ENCODE measurements around the gene RGS8.

RGS8 gene

DNA sequence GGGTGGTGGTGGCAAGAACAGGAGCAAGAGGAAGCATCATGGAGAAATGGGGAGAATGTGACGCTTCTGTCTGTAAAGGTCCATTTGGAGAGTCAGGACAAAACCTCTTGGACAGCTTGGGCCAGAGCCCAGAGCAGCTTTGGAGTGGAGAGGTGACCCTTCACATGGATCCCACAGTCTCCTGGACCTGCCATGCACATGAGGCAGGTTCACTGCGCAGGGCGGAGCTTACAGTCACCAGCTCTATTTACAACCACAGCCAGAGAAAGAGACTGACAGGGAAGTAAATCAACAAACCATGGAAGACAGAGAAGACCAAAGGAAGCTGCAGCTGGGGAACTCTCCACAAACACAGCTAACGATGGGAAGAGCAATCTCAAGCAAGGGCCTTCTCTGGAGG, 828 bp upstream of the RGS8 start:
- no peak for TF ChIP-seq TAF1 (IDR thresholded peaks at IDR 0.05; ENCODE audit: borderline replicate concordance, insufficient read depth, low read length)
- TF ChIP-seq POLR2AphosphoS5 (IDR thresholded peaks at IDR 0.05; ENCODE audit: low read depth, low read length), result no peak
- TF ChIP-seq, protein P1, sequence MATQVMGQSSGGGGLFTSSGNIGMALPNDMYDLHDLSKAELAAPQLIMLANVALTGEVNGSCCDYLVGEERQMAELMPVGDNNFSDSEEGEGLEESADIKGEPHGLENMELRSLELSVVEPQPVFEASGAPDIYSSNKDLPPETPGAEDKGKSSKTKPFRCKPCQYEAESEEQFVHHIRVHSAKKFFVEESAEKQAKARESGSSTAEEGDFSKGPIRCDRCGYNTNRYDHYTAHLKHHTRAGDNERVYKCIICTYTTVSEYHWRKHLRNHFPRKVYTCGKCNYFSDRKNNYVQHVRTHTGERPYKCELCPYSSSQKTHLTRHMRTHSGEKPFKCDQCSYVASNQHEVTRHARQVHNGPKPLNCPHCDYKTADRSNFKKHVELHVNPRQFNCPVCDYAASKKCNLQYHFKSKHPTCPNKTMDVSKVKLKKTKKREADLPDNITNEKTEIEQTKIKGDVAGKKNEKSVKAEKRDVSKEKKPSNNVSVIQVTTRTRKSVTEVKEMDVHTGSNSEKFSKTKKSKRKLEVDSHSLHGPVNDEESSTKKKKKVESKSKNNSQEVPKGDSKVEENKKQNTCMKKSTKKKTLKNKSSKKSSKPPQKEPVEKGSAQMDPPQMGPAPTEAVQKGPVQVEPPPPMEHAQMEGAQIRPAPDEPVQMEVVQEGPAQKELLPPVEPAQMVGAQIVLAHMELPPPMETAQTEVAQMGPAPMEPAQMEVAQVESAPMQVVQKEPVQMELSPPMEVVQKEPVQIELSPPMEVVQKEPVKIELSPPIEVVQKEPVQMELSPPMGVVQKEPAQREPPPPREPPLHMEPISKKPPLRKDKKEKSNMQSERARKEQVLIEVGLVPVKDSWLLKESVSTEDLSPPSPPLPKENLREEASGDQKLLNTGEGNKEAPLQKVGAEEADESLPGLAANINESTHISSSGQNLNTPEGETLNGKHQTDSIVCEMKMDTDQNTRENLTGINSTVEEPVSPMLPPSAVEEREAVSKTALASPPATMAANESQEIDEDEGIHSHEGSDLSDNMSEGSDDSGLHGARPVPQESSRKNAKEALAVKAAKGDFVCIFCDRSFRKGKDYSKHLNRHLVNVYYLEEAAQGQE (IDR thresholded peaks at IDR 0.05; ENCODE audit: insufficient read depth in 1 of 2, low read depth in 2 of 2, low read length in 2 of 2), result no peak
- TF ChIP-seq FOXP2 (optimal IDR thresholded peaks at IDR 0.05; ENCODE audit: borderline replicate concordance, extremely low read depth, extremely low read length, insufficient read depth), result no peak
- no peak for TF ChIP-seq SIN3A (IDR thresholded peaks at IDR 0.05; ENCODE audit: borderline replicate concordance, insufficient read depth, low read length)

DNA sequence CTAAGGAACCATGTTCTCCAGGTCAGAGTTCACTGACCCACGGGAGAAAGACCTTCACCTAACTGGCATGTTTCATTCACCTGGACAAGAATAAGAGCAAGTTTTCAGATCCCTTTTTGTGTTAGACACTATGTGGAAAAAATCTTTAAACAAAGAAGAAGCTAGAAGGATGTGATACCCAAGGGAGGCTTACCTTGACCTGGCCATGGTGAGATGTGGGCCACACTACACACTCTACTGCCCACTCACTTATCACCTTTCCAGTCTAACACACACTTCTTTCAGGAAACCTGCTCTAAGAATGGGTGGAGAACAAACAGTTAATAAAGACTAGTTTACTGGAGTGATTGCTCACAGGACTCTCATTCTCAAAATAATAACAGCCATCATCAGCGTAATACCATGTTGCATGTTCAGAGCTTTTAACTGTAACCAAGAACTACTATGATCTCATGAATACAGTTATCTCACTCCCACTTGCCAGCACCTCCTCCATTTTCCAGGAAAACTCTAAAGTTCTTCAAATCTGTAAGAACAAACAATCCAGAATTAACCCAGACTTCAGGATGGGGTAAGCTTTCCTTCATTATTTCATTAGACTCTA, 1.4 kb downstream of the RGS8 start:
- no peak for TF ChIP-seq FOXP2 (optimal IDR thresholded peaks at IDR 0.05; ENCODE audit: borderline replicate concordance, extremely low read depth, extremely low read length, insufficient read depth)
- no peak for TF ChIP-seq SIN3A (IDR thresholded peaks at IDR 0.05; ENCODE audit: borderline replicate concordance, insufficient read depth, low read length)
- no peak for TF ChIP-seq TAF1 (IDR thresholded peaks at IDR 0.05; ENCODE audit: borderline replicate concordance, insufficient read depth, low read length)
- TF ChIP-seq, protein P1 (IDR thresholded peaks at IDR 0.05; ENCODE audit: insufficient read depth in 1 of 2, low read depth in 2 of 2, low read length in 2 of 2), result no peak
- TF ChIP-seq POLR2AphosphoS5 (IDR thresholded peaks at IDR 0.05; ENCODE audit: low read depth, low read length), result no peak

DNA sequence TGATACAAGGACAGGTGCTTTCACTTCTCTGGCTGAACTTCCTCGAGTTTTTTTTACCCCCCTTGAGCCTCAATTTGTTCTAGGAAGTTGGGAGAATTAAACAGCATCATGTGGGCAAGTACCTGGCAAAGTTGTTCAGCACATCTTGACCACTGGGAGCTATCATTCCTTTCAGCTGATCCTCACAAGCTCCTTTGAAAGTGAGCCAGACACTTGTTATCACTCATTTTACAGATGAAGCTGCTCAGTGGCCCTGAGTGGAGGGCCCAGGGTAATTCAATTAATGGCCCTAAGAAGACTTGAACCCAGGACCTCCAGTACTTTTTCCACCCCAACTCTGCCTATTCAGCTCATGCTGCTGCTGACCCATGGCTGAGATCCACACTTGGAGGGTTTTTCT, 2.0 kb downstream of the RGS8 start:
- no peak for TF ChIP-seq POLR2AphosphoS5 (IDR thresholded peaks at IDR 0.05; ENCODE audit: low read depth, low read length)
- TF ChIP-seq FOXP2 (optimal IDR thresholded peaks at IDR 0.05; ENCODE audit: borderline replicate concordance, extremely low read depth, extremely low read length, insufficient read depth), result no peak
- no peak for TF ChIP-seq SIN3A (IDR thresholded peaks at IDR 0.05; ENCODE audit: borderline replicate concordance, insufficient read depth, low read length)
- TF ChIP-seq TAF1 (IDR thresholded peaks at IDR 0.05; ENCODE audit: borderline replicate concordance, insufficient read depth, low read length), result no peak
- TF ChIP-seq, protein P1 (IDR thresholded peaks at IDR 0.05; ENCODE audit: insufficient read depth in 1 of 2, low read depth in 2 of 2, low read length in 2 of 2), result no peak

DNA sequence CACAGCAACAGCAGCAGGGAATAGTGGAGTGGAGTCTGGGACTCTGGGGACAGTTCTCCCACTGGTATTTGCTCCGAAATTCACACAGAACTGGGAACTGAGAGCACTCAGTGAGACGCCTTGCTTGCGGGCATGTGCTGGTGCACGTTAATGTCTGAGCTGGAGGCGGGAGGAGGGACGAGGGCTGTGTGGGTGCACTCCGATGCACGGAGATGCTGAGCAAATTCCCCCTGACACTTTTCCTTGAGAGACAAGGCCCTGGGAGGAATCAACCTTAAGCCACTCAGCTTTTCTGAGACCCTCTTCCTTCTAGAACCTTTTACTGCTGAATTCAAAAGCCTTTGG, 2.8 kb downstream of the RGS8 start:
- no peak for TF ChIP-seq SIN3A (IDR thresholded peaks at IDR 0.05; ENCODE audit: borderline replicate concordance, insufficient read depth, low read length)
- TF ChIP-seq, protein P1 (IDR thresholded peaks at IDR 0.05; ENCODE audit: insufficient read depth in 1 of 2, low read depth in 2 of 2, low read length in 2 of 2), result no peak
- no peak for TF ChIP-seq FOXP2 (optimal IDR thresholded peaks at IDR 0.05; ENCODE audit: borderline replicate concordance, extremely low read depth, extremely low read length, insufficient read depth)
- no peak for TF ChIP-seq TAF1 (IDR thresholded peaks at IDR 0.05; ENCODE audit: borderline replicate concordance, insufficient read depth, low read length)
- TF ChIP-seq POLR2AphosphoS5 (IDR thresholded peaks at IDR 0.05; ENCODE audit: low read depth, low read length), result no peak

Data from PFSK-1 (cell line).